Rectal smooth muscle tissue (tissue), 1 donor: ENCODE results near the gene CTDSP2.

Source experiments
- H3K27ac ChIP-seq: one replicate; pipeline ENCODE4 v1.7.0; 2013; ENCODE audit warnings: low read depth, low read length, inconsistent platforms
- H3K27me3 ChIP-seq: one replicate; pipeline ENCODE4 v1.7.0; 2013; ENCODE audit warnings: low read length; ENCODE audit not compliant: control insufficient read depth, insufficient read depth
- H3K36me3 ChIP-seq: one replicate; pipeline ENCODE4 v1.7.0; 2013; ENCODE audit warnings: low read length; ENCODE audit not compliant: control insufficient read depth, insufficient read depth
- H3K4me1 ChIP-seq: one replicate; pipeline ENCODE4 v1.7.0; 2013; ENCODE audit warnings: low read length; ENCODE audit not compliant: control insufficient read depth, insufficient read depth
- H3K4me3 ChIP-seq: one replicate; pipeline ENCODE4 v1.7.0; 2013; ENCODE audit warnings: low read length
- H3K9ac ChIP-seq: one replicate; pipeline ENCODE4 v1.7.0; 2013; ENCODE audit warnings: low read length

CTDSP2 gene

GRCh38 chr12:57813111-57813970 lies 33.2 kb downstream of the CTDSP2 start:
- H3K4me1 ChIP-seq = peaks cover 4% of the 10 kb centered on the region
- H3K36me3 ChIP-seq = peaks cover 25% of the 10 kb centered on the region
- no peak overlapping the region for H3K9ac ChIP-seq
- H3K27ac ChIP-seq = no peak overlapping the region
- no peak overlapping the region for H3K4me3 ChIP-seq
- H3K27me3 ChIP-seq = no peaks in the 10 kb centered on the region

DNA sequence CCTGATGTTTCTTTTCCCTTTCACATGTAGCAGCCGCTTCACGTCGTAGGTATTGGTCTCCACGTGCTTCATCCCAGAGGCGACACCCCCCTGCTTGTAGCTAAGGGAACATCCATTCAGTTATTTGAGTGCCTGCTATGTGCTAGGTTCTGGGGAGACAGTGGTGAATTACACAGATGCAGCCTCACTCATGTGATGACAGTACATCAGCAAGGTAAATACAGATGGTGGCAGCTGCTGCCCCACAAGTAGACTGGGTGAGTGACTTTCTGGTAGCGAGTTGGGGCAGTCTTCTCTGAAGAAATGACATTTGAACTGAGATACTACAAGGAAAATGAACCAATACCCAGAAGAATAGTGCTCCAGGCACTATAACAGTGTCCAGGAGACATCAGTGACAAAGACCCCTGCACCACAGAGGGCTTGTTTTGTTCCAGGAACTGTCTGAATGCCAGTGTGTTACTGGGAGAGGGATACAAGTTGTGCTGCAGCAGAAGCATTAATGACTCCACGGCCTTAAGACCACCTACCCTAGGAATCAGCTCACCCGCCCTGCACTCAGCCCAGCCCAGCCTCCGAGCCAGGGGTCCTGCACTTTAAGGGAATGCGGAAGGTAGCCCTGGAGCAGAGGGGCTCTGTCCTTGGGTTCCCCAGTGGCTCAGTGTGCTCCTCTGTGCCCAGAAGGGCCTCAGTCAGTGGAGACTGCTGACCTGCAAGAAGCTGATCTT lies 35.3 kb downstream of the CTDSP2 start:
- Histone ChIP-seq H3K36me3 (peaks cover 28% of the 10 kb centered on the region), H3K9ac (no peak overlapping the region), H3K4me1 (no peaks in the 10 kb centered on the region), H3K27ac (no peak overlapping the region), H3K4me3 (no peak overlapping the region), H3K27me3 (no peaks in the 10 kb centered on the region)

GRCh38 chr12:57810450-57810849 lies 36.1 kb downstream of the CTDSP2 start:
- H3K4me3 ChIP-seq = no peak overlapping the region
- H3K36me3 ChIP-seq = peaks cover 28% of the 10 kb centered on the region
- H3K4me1 ChIP-seq = no peaks in the 10 kb centered on the region
- no peak overlapping the region for H3K9ac ChIP-seq
- no peak overlapping the region for H3K27ac ChIP-seq
- no peaks in the 10 kb centered on the region for H3K27me3 ChIP-seq

- H3K4me3 ChIP-seq = no peak overlapping the region
- peaks cover 28% of the 10 kb centered on the region for H3K36me3 ChIP-seq
- no peaks in the 10 kb centered on the region for H3K4me1 ChIP-seq
- H3K27ac ChIP-seq = no peak overlapping the region
- no peak overlapping the region for H3K9ac ChIP-seq
- no peaks in the 10 kb centered on the region for H3K27me3 ChIP-seq
Observed at GRCh38 chr12:57809425-57809824, 37.1 kb downstream of the CTDSP2 start.

- H3K27ac ChIP-seq = no peak overlapping the region
- no peak overlapping the region for H3K4me3 ChIP-seq
- no peaks in the 10 kb centered on the region for H3K4me1 ChIP-seq
- peaks cover 28% of the 10 kb centered on the region for H3K36me3 ChIP-seq
- no peak overlapping the region for H3K9ac ChIP-seq
- no peaks in the 10 kb centered on the region for H3K27me3 ChIP-seq
Observed at GRCh38 chr12:57808351-57808750, 38.2 kb downstream of the CTDSP2 start.

DNA sequence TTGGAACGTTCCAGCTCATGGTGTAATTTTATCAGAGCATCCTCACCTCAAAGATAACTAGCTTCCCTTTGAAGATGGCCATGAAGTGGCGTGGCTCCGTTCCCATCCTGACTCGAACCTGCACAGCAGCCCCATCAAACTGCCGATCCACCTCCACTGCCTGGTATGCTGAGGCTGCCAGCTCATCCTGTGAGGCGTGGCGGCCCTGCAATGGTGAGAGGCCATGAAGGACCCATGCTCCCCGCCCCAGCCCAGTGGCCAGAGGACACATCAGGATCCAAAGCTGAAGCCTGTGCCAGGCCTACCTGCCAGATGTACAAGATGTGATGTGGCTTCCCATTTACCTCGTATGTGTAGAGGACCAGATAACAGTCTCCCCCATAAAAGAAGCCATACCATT lies 39.2 kb downstream of the CTDSP2 start:
- Histone ChIP-seq H3K4me3 (no peak overlapping the region), H3K27me3 (no peaks in the 10 kb centered on the region), H3K36me3 (peaks cover 34% of the 10 kb centered on the region)

DNA sequence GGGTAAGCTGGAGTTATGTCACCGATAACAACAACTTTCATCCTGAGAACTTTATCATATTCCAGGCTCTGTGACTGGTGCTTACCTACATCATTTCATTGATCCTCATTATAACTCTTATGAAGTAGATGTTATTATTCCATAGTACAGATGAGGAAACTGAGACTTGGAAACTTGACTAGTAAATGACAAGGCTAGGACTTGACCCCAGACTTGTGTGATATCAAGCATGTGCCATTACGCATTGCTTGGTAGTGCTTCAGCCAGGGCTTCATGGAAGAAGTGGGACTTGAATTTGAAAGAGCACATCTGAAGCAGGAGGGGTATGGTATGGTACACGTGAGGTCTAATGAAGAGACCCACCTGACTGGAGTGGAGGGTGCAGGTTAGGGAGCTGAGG lies 39.9 kb downstream of the CTDSP2 start:
- Histone ChIP-seq H3K4me1 (no peaks in the 10 kb centered on the region), H3K27me3 (no peaks in the 10 kb centered on the region), H3K4me3 (no peak overlapping the region), H3K36me3 (peaks cover 37% of the 10 kb centered on the region), H3K9ac (no peak overlapping the region), H3K27ac (no peak overlapping the region)

More for the DNA sequence above, 39.2 kb downstream of the CTDSP2 start:
- H3K27ac ChIP-seq = no peak overlapping the region
- H3K9ac ChIP-seq = no peak overlapping the region
- H3K4me1 ChIP-seq = no peaks in the 10 kb centered on the region

DNA sequence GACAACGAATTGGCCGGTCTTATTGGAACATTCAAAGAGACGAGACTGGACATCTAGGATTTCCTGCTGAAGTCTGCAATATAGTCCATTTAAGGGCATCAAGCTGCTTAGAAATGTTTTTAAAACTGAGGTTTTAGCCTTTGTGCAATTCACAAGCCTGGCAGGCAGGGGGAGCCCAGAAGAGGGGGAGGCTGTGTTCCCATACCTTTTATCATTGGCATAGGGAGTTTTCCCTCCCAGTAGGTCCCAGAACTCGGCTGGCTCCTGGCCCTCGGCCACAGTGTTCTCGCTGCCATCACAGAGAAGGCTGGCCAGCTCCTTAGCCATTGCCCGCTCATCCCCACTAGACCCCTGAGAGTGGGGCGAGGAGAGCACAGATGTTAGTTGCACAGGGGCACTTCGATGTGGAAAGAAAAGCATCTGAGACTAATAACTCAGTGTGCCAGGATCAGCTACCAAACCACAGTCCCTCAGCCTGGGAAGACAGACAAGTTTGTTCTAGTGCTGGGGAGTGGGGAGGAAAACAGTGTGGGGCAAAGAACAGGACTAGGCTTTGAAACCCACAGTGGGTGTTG lies 43.1 kb downstream of the CTDSP2 start:
- Histone ChIP-seq H3K27ac (no peak overlapping the region), H3K36me3 (peaks cover 20% of the 10 kb centered on the region), H3K9ac (no peak overlapping the region)

DNA sequence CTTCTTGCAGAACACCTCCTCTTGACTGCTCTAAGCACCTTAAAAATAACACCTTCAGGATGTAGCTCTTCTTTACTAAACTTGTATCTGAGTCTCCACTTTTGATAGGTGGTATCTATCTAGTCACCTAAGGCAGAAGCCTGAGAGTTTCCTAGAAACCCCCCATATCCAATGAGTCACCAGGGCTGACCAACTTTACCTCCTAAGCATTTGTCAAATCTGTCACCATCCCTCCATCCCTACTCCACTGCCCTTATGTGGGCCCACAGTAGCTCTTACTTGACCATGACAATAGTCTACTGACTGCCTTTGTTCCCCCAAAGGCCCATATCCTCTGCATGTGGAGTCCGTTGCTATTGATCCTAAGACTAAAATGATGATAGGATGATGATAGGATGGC lies 43.9 kb downstream of the CTDSP2 start:
- Histone ChIP-seq H3K27ac (no peak overlapping the region), H3K36me3 (peaks cover 18% of the 10 kb centered on the region), H3K4me3 (no peak overlapping the region), H3K4me1 (no peaks in the 10 kb centered on the region), H3K9ac (no peak overlapping the region), H3K27me3 (no peaks in the 10 kb centered on the region)

More for the DNA sequence above, 43.1 kb downstream of the CTDSP2 start:
- no peak overlapping the region for H3K4me3 ChIP-seq
- no peaks in the 10 kb centered on the region for H3K4me1 ChIP-seq
- no peaks in the 10 kb centered on the region for H3K27me3 ChIP-seq

DNA sequence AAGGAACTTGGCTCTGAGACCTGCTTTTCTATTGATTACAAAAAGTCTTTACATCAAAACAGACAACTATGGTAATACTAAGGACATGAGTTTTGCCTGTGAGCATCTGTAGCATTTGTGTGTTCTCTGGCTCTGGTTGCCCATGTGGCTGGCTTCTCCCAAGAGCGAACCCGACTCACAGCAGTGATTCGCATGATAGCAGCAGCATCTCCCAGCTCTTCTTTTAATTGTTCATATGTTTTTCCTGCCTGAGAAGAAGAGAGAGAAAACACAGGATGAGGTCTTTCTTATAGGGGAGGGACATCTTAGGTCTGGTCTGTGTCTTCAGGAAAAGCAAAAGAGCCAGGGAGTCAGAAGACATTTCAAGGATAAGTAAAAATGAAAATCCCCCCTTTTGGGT lies 45.6 kb downstream of the CTDSP2 start:
- H3K4me1 ChIP-seq = no peaks in the 10 kb centered on the region
- H3K36me3 ChIP-seq = peaks cover 22% of the 10 kb centered on the region
- no peak overlapping the region for H3K27ac ChIP-seq
- no peak overlapping the region for H3K4me3 ChIP-seq
- H3K27me3 ChIP-seq = no peaks in the 10 kb centered on the region
- no peak overlapping the region for H3K9ac ChIP-seq

GRCh38 chr12:57797933-57798332 lies 48.6 kb downstream of the CTDSP2 start:
- Histone ChIP-seq H3K4me3 (no peak overlapping the region), H3K4me1 (no peaks in the 10 kb centered on the region), H3K27me3 (no peaks in the 10 kb centered on the region), H3K9ac (no peak overlapping the region), H3K36me3 (peaks cover 25% of the 10 kb centered on the region), H3K27ac (no peak overlapping the region)

- H3K9ac ChIP-seq = no peak overlapping the region
- H3K27ac ChIP-seq = no peak overlapping the region
- H3K4me3 ChIP-seq = no peak overlapping the region
- H3K4me1 ChIP-seq = no peaks in the 10 kb centered on the region
- H3K27me3 ChIP-seq = no peaks in the 10 kb centered on the region
- peaks cover 20% of the 10 kb centered on the region for H3K36me3 ChIP-seq
Observed at GRCh38 chr12:57796996-57797395, 49.5 kb downstream of the CTDSP2 start.
